ENCODE measurements around the gene MPDU1.
"Not testable (repeated sequence)": the region's sequence is repeated elsewhere in the genome, so short reads cannot be mapped to it uniquely, and the experiment has no call there.

Gene MPDU1

GRCh38 chr17:7615265-7615747 lies 31.7 kb downstream of the MPDU1 start:
- no peak for DNase-seq

DNA sequence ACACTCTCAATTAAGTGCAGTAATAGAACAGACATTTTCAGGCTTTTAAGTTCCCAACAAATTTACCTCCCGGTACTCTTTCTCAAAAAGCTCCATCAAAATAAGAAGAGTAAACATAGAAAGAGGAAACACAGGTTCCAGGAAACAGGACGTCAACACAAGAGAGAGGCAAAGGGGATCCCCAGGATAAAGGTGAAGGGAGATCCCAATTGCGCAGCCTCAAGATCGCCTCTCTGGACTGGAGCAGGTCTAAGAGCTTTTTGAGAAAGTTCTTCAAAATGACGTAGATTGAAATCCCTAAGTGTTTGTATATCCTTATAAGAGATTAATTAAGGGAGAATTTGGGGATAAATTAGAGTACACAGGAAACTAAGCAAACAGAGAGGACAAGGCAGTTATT lies 35.0 kb downstream of the MPDU1 start:
- DNase-seq, result no peak

GRCh38 chr17:7620835-7621234 lies 37.2 kb downstream of the MPDU1 start:
- no peak for DNase-seq

GRCh38 chr17:7623661-7624060 lies 40.0 kb downstream of the MPDU1 start:
- DNase-seq, result no peak

DNA sequence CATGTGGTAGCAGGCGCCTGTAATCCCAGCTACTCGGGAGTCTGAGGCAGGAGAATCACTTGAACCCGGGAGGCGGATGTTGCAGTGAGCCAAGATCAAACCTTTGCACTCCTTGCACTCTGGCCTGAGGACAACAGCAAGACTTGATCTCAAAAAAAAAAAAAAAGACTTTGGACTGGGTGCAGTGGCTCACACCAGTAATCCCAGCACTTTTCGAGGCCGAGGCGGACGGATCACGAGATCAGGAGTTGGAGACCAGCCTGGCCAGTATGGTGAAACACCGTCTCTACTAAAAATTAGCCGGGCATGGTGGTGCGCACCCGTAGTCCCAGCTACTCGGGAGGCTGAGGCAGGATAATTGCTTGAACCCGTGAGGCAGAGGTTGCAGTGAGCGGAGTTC lies 42.1 kb downstream of the MPDU1 start:
- DNase-seq, result not testable (repeated sequence)

GRCh38 chr17:7626307-7626706 lies 42.7 kb downstream of the MPDU1 start:
- DNase-seq, result no peak

GRCh38 chr17:7626956-7627249 lies 43.3 kb downstream of the MPDU1 start:
- no peak for DNase-seq

GRCh38 chr17:7627250-7628121 lies 43.8 kb downstream of the MPDU1 start, which contains the start of gene SAT2:
Gene SAT2, minus strand, starts transcription at chr17:7627821. Its CDS starts 186 bp downstream, at chr17:7627635.
- DNase-seq, result peak; percentile 56 to 82

DNA sequence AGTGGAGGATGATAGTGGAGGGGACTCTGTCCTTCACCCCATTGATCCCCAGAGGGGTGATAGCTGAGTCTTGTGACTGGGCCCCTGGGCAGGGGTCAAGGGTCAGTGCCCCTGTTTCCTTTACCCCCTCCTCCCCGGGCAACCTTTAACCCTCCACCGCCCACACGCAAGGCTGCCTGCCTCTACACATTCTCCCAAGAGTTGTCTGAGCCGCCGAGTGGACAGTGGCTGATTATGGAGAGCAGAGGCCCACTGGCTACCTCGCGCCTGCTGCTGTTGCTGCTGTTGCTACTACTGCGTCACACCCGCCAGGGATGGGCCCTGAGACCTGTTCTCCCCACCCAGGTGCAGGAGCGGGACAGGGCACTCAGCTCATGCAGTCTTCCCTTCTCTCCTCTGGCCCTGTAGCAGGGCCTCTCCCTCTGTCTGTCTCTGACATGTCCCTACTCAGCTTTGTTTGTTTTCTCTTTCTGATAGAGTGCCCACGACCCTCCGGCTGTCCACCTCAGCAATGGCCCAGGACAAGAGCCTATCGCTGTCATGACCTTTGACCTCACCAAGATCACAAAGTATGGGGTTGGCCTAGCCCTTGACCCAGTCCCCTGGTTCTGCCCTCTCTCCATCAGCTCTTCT lies 46.4 kb downstream of the MPDU1 start, which contains the start of gene SHBG:
SHBG (plus strand) TSS at position 197 of the 633 bp plus-strand sequence; CDS start at position 235, 38 bp downstream.
- no peak for DNase-seq

DNA sequence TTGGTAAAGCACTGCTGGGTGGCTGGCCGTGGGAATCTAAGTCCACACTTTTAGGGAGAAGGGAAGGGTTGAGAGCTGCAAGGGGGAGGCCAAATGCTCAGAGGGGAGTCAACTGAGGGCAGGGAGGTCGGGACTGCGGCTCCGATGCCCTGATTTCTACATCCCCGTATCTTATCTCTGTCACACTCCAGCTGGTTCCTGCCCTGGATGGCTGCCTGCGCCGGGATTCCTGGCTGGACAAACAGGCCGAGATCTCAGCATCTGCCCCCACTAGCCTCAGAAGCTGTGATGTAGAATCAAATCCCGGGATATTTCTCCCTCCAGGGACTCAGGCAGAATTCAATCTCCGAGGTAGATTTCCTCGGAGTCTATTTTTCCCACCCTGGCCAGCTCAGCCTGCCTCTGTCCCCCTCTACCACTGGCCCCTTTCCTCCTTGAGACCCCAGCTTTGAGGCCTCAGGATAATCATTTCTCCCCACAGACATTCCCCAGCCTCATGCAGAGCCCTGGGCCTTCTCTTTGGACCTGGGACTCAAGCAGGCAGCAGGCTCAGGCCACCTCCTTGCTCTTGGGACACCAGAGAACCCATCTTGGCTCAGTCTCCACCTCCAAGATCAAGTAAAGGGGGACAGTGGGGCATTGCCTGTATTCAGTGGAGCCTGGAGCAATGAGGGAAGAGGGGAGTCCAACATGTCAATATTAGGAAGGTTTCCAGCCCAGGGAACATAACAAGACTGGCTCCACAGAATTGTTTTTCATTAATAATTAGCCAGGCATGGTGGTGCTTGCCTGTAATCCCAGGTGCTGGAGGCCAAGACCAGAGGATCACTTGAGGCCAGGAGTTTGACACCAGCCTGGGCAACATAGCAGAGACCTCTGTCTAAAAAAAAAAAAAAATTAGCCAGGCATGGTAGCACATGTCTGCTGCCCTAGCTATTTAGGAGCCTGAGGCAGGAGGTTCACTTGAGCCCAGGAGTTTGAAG lies 48.0 kb downstream of the MPDU1 start:
- DNase-seq, result no peak

DNA sequence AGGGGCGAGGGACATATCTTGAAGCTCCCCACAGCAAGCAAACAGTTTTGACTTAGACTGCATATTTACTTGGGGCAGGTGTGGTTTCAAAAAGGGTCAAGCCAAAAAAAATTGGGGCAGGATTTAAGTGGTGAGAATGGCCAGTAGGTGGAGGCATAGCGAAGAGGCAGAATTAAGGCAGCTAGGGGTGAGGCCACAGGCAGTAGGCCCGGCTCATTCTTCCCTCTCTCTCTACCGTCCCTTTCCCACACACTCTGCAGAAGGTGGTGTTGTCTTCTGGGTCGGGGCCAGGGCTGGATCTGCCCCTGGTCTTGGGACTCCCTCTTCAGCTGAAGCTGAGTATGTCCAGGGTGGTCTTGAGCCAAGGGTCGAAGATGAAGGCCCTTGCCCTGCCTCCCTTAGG lies 48.8 kb downstream of the MPDU1 start:
- DNase-seq, result peak in 1 of 2 donors; percentile 56

DNA sequence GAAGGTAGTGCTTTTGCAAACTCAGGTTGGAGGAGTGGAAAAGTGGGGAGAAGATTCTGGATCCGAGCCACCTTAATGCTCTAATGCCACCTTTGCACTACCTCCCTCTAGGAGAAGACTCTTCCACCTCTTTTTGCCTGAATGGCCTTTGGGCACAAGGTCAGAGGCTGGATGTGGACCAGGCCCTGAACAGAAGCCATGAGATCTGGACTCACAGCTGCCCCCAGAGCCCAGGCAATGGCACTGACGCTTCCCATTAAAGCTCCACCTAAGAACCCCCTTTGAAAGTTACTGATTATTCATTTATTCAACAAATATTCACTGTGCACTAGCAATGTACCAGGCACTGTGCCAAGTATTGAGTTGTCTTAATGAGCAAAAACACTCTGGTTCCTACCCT lies 49.4 kb downstream of the MPDU1 start:
- DNase-seq, result no peak

- DNase-seq, result no peak
Measured at GRCh38 chr17:7634384-7634783, 50.7 kb downstream of the MPDU1 start.

DNA sequence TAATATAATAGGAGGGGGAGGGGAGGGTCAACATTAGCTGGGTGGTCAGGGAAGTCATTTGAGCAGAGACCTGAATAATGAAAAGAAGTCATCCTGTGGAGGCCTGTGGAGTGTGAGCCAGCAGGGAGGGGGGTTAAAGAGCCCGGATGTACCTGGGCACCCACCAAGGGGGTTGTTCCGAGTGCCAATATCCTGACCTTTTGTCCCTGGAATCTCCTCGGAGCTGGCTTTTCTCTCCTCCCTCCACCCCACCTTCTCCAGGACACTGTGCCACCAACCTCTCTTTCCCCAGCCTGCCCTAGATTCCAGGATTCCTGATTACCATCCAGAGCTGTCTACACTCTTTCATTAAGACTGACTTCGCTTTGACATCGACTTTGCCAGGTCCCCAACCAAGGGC lies 52.5 kb downstream of the MPDU1 start:
- DNase-seq, result no peak
